K562 (cell line): ENCODE results near the gene FUCA2. TPM values are rescaled to one million over a fixed set of nuclear protein-coding genes. Genes with fewer than 3 reads are reported as not detected.

ENCODE experiments used
- ATAC-seq: fragments of 200-7000 bp; cut with Tn5 transposase; 3 replicates; pipeline ENCODE4 v1.9.1; 2020; ENCODE audit warnings: moderate library complexity
- BruUV-seq: library from RNA; stranded (reverse); fragments of 400-500 nt; replicated peaks from 2 replicates; lab custom pipeline; 2021; lab: Mats Ljungman, UMichigan
- CTCF ChIA-PET: fragments of 300-600 bp; formaldehyde crosslinking; extraction: SDS; loops from one replicate; lab custom pipeline; 2021; ENCODE audit warnings: low intra/inter-chr PET ratio; lab: Yijun Ruan, JAX
- POLR2A ChIA-PET: fragments of 300-600, 350-650 bp; sonication (Branson Sonifier 250); formaldehyde crosslinking; extraction: SDS; loops from one replicate; lab custom pipeline; 2021; ENCODE audit warnings: antibody characterized with exemption, inconsistent platforms; lab: Yijun Ruan, JAX
- DNase-seq, 4 experiments: peaks; one replicate each; pipeline versions ENCODE4 v3.0.0 to v3.0.0-alpha.2; 2011 to 2018; ENCODE audit warnings: low spot score in 3 of 4, mixed read lengths in 3 of 4; ENCODE audit errors: extremely low read depth in 1 of 4
- FAIRE-seq: peaks from 2 replicates; lab custom pipeline; 2011; peaks lifted over from hg19 to GRCh38; lab: Jason Lieb, UNC
- H2AFZ ChIP-seq: 2 replicates; pipeline ENCODE4 v1.6.0; 2011; ENCODE audit warnings: low read depth, low read length, control low read depth, inconsistent platforms
- H3K27ac ChIP-seq: fragments of 200-600 bp; 3 replicates; pipeline ENCODE4 v1.8.0; 2011; ENCODE audit warnings: low read depth, mild to moderate bottlenecking, control low read depth, inconsistent platforms, low read length, moderate library complexity, mixed read lengths; ENCODE audit errors: extremely low read depth
- H3K27me3 ChIP-seq, 2 experiments: fragments of 300-600 bp in 1 of 2; 2 replicates in 1 of 2; 3 replicates in 1 of 2; pipeline versions ENCODE4 v1.6.0 to v1.8.0; 2011; ENCODE audit warnings: inconsistent platforms in 2 of 2, low read length in 2 of 2, mild to moderate bottlenecking in 1 of 2, mixed read lengths in 1 of 2, moderate library complexity in 1 of 2; ENCODE audit not compliant: control insufficient read depth in 2 of 2, insufficient read depth in 2 of 2
- H3K36me3 ChIP-seq: fragments of 300-600 bp; 3 replicates; pipeline ENCODE4 v1.8.0; 2011; ENCODE audit warnings: mild to moderate bottlenecking, low read length, inconsistent platforms; ENCODE audit not compliant: control insufficient read depth, insufficient read depth
- H3K4me1 ChIP-seq, 2 experiments: fragments of 200-600 bp in 1 of 2; replicated peaks in 1 of 2; 2 replicates in 1 of 2; 3 replicates in 1 of 2; pipeline versions ENCODE4 v1.5.1 to v1.8.0; 2011; ENCODE audit warnings: inconsistent platforms in 2 of 2, low read length in 2 of 2, mild to moderate bottlenecking in 1 of 2, mixed read lengths in 1 of 2, moderate library complexity in 1 of 2; ENCODE audit not compliant: control insufficient read depth in 2 of 2, insufficient read depth in 2 of 2
- H3K4me2 ChIP-seq: 2 replicates; pipeline ENCODE4 v1.6.1; 2011; ENCODE audit warnings: low read length, control low read depth, inconsistent platforms, mixed read lengths; ENCODE audit not compliant: insufficient read depth
- H3K4me3 ChIP-seq: fragments of 200-600 bp; sonication (generic), shearing (Covaris generic); 2 replicates; pipeline ENCODE4 v1.5.1; 2016; ENCODE audit warnings: control low read depth, inconsistent platforms
- H3K79me2 ChIP-seq: fragments of 200-600 bp; 3 replicates; pipeline ENCODE4 v1.8.0; 2011; ENCODE audit warnings: low read length, inconsistent platforms; ENCODE audit not compliant: control insufficient read depth, insufficient read depth
- H3K9ac ChIP-seq, 2 experiments: 2 replicates each; pipeline versions ENCODE4 v1.6.0 to v1.6.1; 2011; ENCODE audit warnings: low read depth in 2 of 2, low read length in 2 of 2, control low read depth in 1 of 2, inconsistent platforms in 1 of 2, mild to moderate bottlenecking in 1 of 2, mixed read lengths in 1 of 2; ENCODE audit not compliant: insufficient read depth in 1 of 2
- H3K9me1 ChIP-seq: one replicate; pipeline ENCODE4 v1.6.0; 2011; ENCODE audit warnings: inconsistent platforms, mild to moderate bottlenecking, low read length, moderate library complexity; ENCODE audit not compliant: control insufficient read depth, insufficient read depth
- H3K9me3 ChIP-seq: replicated peaks from 2 replicates; pipeline ENCODE4 v1.5.1; 2011; ENCODE audit warnings: low read depth, low read length, inconsistent platforms; ENCODE audit not compliant: control insufficient read depth, insufficient read depth
- H4K20me1 ChIP-seq: replicated peaks from 2 replicates; pipeline ENCODE4 v1.6.1; 2011; ENCODE audit warnings: low read length, inconsistent platforms, mixed read lengths; ENCODE audit not compliant: control insufficient read depth, insufficient read depth
- GATA2 ChIP-seq: sonication (generic); formaldehyde crosslinking; IDR thresholded peaks from 2 replicates; pipeline ENCODE4 v1.4.0; 2020; ENCODE audit warnings: mild to moderate bottlenecking, missing genetic modification reagents
- PKNOX1 ChIP-seq: fragments of 450-650 bp; IDR thresholded peaks from 2 replicates; pipeline ENCODE4 v1.6.1; 2016
- POLR2A ChIP-seq: fragments of 450-650 bp; conservative IDR thresholded peaks from 2 replicates; pipeline ENCODE4 v1.6.1; 2016
- POLR2G ChIP-seq: fragments of 200-400 bp; formaldehyde crosslinking; IDR thresholded peaks from 2 replicates; pipeline ENCODE4 v1.6.1; 2017; ENCODE audit warnings: low read depth, mild to moderate bottlenecking, antibody characterized with exemption, low read length, moderate library complexity
- TEAD4 ChIP-seq, 2 experiments: sonication (generic) in 1 of 2; formaldehyde crosslinking in 1 of 2; IDR thresholded peaks; 2 replicates each; pipeline versions ENCODE4 v1.6.1 to v1.8.0; 2012 to 2022; ENCODE audit warnings: borderline replicate concordance in 1 of 2, inconsistent platforms in 1 of 2, low read length in 1 of 2, mild to moderate bottlenecking in 1 of 2, missing genetic modification reagents in 1 of 2
- ZBTB1 ChIP-seq: sonication (generic); formaldehyde crosslinking; IDR thresholded peaks from 2 replicates; pipeline ENCODE4 v1.8.1; 2023; ENCODE audit warnings: missing genetic modification reagents, low read depth, mild to moderate bottlenecking, borderline replicate concordance
- WGBS: fragments of 100-300 bp; shearing (Covaris generic); methylation state at CpG from one replicate; pipeline ENCODE4 v1.1.6; 2016; ENCODE audit warnings: low coverage, mixed read lengths; ENCODE audit not compliant: insufficient coverage; ENCODE audit errors: missing lambda C conversion rate; 5-methylcytosine and 5-hydroxymethylcytosine counted together
- in situ Hi-C: fragments of 300-500 bp; cut with MboI; formaldehyde crosslinking; loops from 4 replicates; pipeline ENCODE4 v1.15.0; 2018; ENCODE audit warnings: inconsistent platforms, mixed read lengths
- intact Hi-C: fragments of 100-400 bp; cut with micrococcal nuclease; formaldehyde crosslinking; loops from 2 replicates; pipeline ENCODE4 v1.14.2; 2022
- polyA plus RNA-seq, 8 experiments: library from polyadenylated mRNA; depleted of rRNA in 4 of 8; stranded (reverse) in 5 of 8; unstranded in 3 of 8; fragments of >200 nt; fragmentation: Nextera tagmentation in 2 of 8; fragmentation: Illumina TruSeq in 1 of 8; extraction: Ambion mirVana in 2 of 8; extraction: Trizol in 1 of 8; gene quantifications; 2 replicates each; pipeline versions ENCODE4 v1.2.1 to v1.2.3, GENCODE V29; 2011 to 2014; ENCODE audit warnings: inconsistent platforms in 1 of 8, missing spikeins in 1 of 8
- total RNA-seq, 7 experiments: library from RNA; depleted of rRNA in 6 of 7; stranded (reverse); fragments of >200 nt in 6 of 7; fragmentation: Illumina TruSeq in 2 of 7; extraction: Trizol in 2 of 7; gene quantifications; 2 replicates each; pipeline versions ENCODE4 v1.2.1 to v1.2.3, GENCODE V29; 2011 to 2021; ENCODE audit warnings: low replicate concordance in 1 of 7

FUCA2 gene
- total and polyA plus RNA-seq, 9 of the 15 experiments (the other 6 are each of a cell fraction or from before 2014, with no cell fraction given), result 20.6 to 112 (median 79.3) TPM

GRCh38 chr6:143490775-143491174 lies 20.7 kb downstream of the FUCA2 start:
- ATAC-seq (peak; percentile 41), FAIRE-seq (peak; percentile 44), DNase-seq (peak in 1 of 4 experiments; percentile 16)
- peaks cover 26% of the 10 kb centered on the region for H3K36me3 ChIP-seq
- H3K27ac ChIP-seq, result no peak overlapping the region
- TF ChIP-seq POLR2A (0 out of 2 replicates have a peak, but pooled peaks have one; percentile 4), ZBTB1 (peak; percentile 84), GATA2 (no peak), TEAD4 (IDR thresholded peaks at IDR 0.05; ENCODE audit: low read length) (0 out of 2 replicates have a peak, but pooled peaks have one; percentile 21), TEAD4 (CRISPR knock-in tag; IDR thresholded peaks at IDR 0.05; ENCODE audit: borderline replicate concordance) (no peak), POLR2G (0 out of 2 replicates have a peak, but pooled peaks have one; percentile 22), PKNOX1 (peak; percentile 26; the same call in 1 of the 2 replicates)
- intact Hi-C loops, result no loop called here
- in situ Hi-C loops, result no loop called here
- no peaks in the 10 kb centered on the region for H3K9me3 ChIP-seq
- no peak overlapping the region for H3K4me3 ChIP-seq
- CTCF ChIA-PET, result no interaction called here
- WGBS, result 66% methylated on average over 8 of the region's 8 CpGs
- no peaks in the 10 kb centered on the region; the same call in 1 of the 2 replicates for H4K20me1 ChIP-seq
- POLR2A ChIA-PET, result interaction anchor here (0.6 to 1.5 kb wide), 4 partner anchors 10 to 564 kb away, joined by 3 to 4 read pairs (median 3); no protein-coding TSS in a partner anchor
- no peaks in the 10 kb centered on the region for H3K4me1 ChIP-seq
- no TSS peak for BruUV-seq
- H3K79me2 ChIP-seq, result no peaks in the 10 kb centered on the region
- no peaks in the 10 kb centered on the region for H3K9me1 ChIP-seq
- no peak overlapping the region for H3K9ac ChIP-seq
- no peaks in the 10 kb centered on the region for H3K27me3 ChIP-seq
- no peak overlapping the region for H2AFZ ChIP-seq
- H3K4me2 ChIP-seq, result no peak overlapping the region
